ENCODE results near the gene WDR19. TPM values are rescaled to one million over a fixed set of nuclear protein-coding genes. Genes with fewer than 3 reads are reported as not detected.

The WDR19 gene
- total RNA-seq, 2 donors from 2014 or later: 46.6 to 66.0 TPM

DNA sequence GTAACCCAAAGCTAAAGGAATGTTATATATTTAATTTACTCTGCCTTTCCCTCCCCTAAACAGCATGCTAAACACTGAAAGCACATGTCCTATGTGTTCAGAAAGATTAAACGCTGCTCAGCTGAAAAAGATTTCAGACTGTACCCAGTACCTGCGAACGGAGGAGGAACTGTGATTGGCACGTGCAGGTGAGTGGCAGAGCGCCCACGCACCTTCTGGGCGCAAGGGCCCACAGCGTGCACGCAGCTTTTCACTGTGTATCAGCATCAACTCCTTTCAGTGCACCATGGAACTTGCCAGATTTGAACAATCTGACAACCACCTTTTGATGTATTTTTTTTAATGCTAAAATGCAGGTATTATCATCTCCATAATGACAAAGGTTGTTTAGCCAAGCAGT lies 96.1 kb downstream of the WDR19 start:
- no peak overlapping the region for H3K4me3 ChIP-seq
- H3K36me3 ChIP-seq: peaks cover 41% of the 10 kb centered on the region
- no peaks in the 10 kb centered on the region for H3K4me1 ChIP-seq (ENCODE audit: control insufficient read depth in 1 of 2, low read depth in 2 of 2)
- no peak overlapping the region for H3K27ac ChIP-seq
- DNase-seq (ENCODE audit: low spot score) (no peak), ATAC-seq (ENCODE audit: insufficient number of reproducible peaks, low FRiP score, low read depth) (no peak)
- TF ChIP-seq, protein P1, sequence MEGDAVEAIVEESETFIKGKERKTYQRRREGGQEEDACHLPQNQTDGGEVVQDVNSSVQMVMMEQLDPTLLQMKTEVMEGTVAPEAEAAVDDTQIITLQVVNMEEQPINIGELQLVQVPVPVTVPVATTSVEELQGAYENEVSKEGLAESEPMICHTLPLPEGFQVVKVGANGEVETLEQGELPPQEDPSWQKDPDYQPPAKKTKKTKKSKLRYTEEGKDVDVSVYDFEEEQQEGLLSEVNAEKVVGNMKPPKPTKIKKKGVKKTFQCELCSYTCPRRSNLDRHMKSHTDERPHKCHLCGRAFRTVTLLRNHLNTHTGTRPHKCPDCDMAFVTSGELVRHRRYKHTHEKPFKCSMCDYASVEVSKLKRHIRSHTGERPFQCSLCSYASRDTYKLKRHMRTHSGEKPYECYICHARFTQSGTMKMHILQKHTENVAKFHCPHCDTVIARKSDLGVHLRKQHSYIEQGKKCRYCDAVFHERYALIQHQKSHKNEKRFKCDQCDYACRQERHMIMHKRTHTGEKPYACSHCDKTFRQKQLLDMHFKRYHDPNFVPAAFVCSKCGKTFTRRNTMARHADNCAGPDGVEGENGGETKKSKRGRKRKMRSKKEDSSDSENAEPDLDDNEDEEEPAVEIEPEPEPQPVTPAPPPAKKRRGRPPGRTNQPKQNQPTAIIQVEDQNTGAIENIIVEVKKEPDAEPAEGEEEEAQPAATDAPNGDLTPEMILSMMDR (IDR thresholded peaks at IDR 0.05): no peak
- peaks cover 2% of the 10 kb centered on the region for H3K9me3 ChIP-seq
- H3K27me3 ChIP-seq (replicated peaks; ENCODE audit: insufficient read depth): no peaks in the 10 kb centered on the region

DNA sequence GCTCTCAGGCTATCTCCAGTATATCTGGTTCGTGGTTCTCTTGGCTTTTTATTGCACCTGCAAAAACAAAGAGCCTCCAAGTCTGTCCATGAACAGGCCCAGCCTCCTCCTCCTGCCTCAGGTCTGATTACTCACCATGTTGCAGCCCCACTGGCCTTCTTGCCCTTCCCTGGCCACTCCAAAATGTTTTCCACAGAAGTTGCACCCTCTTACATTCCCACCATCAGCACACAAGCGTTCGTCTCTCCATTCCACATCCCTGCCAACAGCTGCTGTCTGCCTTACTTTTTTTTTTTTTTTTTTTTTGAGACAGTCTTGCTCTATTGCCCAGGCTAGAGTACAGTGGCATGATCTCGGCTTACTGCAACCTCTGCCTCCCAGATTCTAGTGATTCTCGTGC lies 97.1 kb downstream of the WDR19 start:
- ATAC-seq (ENCODE audit: insufficient number of reproducible peaks, low FRiP score, low read depth) (no peak), DNase-seq (ENCODE audit: low spot score) (no peak)
- Histone ChIP-seq H3K27ac (no peak overlapping the region), H3K4me3 (no peak overlapping the region), H3K4me1 (ENCODE audit: control insufficient read depth in 1 of 2, low read depth in 2 of 2) (no peaks in the 10 kb centered on the region), H3K9me3 (peaks cover 2% of the 10 kb centered on the region), H3K27me3 (replicated peaks; ENCODE audit: insufficient read depth) (no peaks in the 10 kb centered on the region), H3K36me3 (peaks cover 38% of the 10 kb centered on the region)
- TF ChIP-seq, protein P1 (IDR thresholded peaks at IDR 0.05): no peak

DNA sequence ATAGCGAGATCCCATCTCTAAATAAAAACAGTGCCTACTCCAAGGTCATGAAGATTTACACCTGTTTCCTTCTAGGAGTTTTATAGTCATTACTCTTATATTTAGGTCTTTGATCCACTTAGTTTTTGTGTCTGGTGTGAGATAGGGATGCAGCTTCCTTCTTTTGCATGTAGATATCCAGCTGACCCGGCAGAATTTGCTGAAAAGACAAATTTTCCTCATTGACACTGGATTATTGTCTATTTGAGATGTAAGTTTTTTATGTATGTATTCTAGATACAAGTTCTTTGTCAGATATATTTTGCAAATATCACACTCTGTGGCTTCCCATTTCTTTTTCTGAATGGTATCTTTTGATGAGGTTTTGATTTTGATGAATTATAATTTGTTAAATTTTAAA lies 98.4 kb downstream of the WDR19 start:
- Histone ChIP-seq H3K9me3 (peaks cover 2% of the 10 kb centered on the region), H3K4me1 (ENCODE audit: control insufficient read depth in 1 of 2, low read depth in 2 of 2) (no peaks in the 10 kb centered on the region), H3K27ac (no peak overlapping the region), H3K36me3 (peaks cover 28% of the 10 kb centered on the region), H3K4me3 (no peak overlapping the region), H3K27me3 (replicated peaks; ENCODE audit: insufficient read depth) (no peaks in the 10 kb centered on the region)
- TF ChIP-seq, protein P1 (IDR thresholded peaks at IDR 0.05): no peak
- DNase-seq (ENCODE audit: low spot score) (no peak), ATAC-seq (ENCODE audit: insufficient number of reproducible peaks, low FRiP score, low read depth) (no peak)

DNA sequence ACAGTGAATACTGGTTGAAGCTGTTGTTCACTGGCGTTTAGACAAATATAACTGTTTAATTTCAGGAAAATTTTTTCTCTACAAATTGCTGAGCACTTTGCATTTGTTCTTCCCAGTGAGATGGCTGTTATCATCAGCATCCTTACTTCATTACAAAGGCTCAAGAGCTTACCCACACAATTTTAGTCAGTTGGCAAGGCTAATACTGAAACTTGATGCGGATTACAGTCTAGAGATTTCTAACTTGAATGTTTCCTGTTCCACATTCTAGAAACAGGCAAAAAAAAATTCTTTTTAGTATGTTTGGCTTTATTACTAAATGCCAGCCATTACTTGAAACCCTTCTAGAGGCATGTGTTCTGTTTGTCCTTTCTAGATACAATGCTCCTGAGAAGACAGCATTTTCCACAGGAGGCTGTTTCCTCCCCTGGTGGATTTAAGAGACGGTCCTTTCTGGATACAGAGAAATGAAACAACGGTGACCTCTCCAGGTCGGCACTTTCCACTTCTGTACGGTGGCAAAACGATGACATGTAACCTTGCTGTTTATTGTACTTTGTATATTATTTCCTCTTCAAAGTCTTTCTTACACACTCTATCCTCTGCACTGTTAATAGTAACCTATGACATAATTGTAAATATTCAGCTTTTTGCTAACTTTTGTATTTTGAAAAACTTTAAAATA lies 102.9 kb downstream of the WDR19 start:
- no peak for DNase-seq (ENCODE audit: low spot score)
- H3K27ac ChIP-seq: no peak overlapping the region
- H3K4me3 ChIP-seq: no peak overlapping the region
- H3K36me3 ChIP-seq: peaks cover 34% of the 10 kb centered on the region
- H3K4me1 ChIP-seq (ENCODE audit: control insufficient read depth in 1 of 2, low read depth in 2 of 2): no peaks in the 10 kb centered on the region
- H3K27me3 ChIP-seq (replicated peaks; ENCODE audit: insufficient read depth): no peaks in the 10 kb centered on the region
- TF ChIP-seq, protein P1 (IDR thresholded peaks at IDR 0.05): no peak
- peaks cover 2% of the 10 kb centered on the region for H3K9me3 ChIP-seq
- no peak for ATAC-seq (ENCODE audit: insufficient number of reproducible peaks, low FRiP score, low read depth)

DNA sequence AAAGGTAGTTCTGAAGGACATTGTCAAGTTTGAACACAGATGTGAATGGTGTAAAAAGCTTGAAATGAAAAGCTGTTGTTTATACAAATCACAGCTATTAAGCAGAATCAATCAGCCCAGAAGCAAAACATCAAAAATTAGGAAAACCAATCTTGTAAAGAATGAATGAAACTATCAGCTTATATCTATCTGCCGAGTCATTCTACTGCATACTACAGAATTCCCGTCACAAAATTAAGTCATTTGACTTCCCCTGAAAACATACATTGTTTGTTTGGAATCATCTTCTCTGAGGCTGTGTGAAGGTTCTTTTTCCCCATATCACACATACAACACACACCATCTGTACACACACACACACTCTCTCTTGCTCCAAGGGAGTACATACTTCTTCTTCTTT lies 103.5 kb downstream of the WDR19 start:
- Histone ChIP-seq H3K9me3 (peaks cover 2% of the 10 kb centered on the region), H3K27me3 (replicated peaks; ENCODE audit: insufficient read depth) (no peaks in the 10 kb centered on the region), H3K4me1 (ENCODE audit: control insufficient read depth in 1 of 2, low read depth in 2 of 2) (no peaks in the 10 kb centered on the region), H3K36me3 (peaks cover 37% of the 10 kb centered on the region), H3K4me3 (no peak overlapping the region), H3K27ac (no peak overlapping the region)
- DNase-seq (ENCODE audit: low spot score) (no peak), ATAC-seq (ENCODE audit: insufficient number of reproducible peaks, low FRiP score, low read depth) (no peak)
- TF ChIP-seq, protein P1 (IDR thresholded peaks at IDR 0.05): no peak

Data from thoracic aorta (tissue), 2 donors.